Thyroid gland (tissue), 4 donors: ENCODE measurements around the gene CREBBP. TPM values are rescaled to one million over a fixed set of nuclear protein-coding genes. Genes with fewer than 3 reads are reported as not detected.
A peak's percentile ranks its signal among the peaks of the same experiment; 100 is the strongest.

Experiments used
- DNase-seq, 2 donors: peaks; one replicate each; pipeline ENCODE4 v3.0.0-alpha.2; 2019
- H3K27ac ChIP-seq, 3 donors: fragments of 200-600 bp; sonication (generic); 1 replicate in 2 of 3; 2 replicates in 1 of 3; pipeline ENCODE4 v1.5.1; 2016 to 2019; ENCODE audit warnings: mild to moderate bottlenecking in 1 of 3, moderate library complexity in 1 of 3
- H3K27me3 ChIP-seq: fragments of 200-600 bp; sonication (generic); one replicate; pipeline ENCODE4 v1.5.1; 2019
- H3K36me3 ChIP-seq, 2 donors: fragments of 200-600 bp; sonication (generic); one replicate each; pipeline ENCODE4 v1.5.1; 2016 to 2019
- H3K4me1 ChIP-seq, 2 donors: fragments of 200-600 bp; sonication (generic); one replicate each; pipeline ENCODE4 v1.5.1; 2017 to 2019
- H3K4me3 ChIP-seq, 3 donors: fragments of 200-600 bp; sonication (generic); replicated peaks in 1 of 3; 1 replicate in 2 of 3; 2 replicates in 1 of 3; pipeline ENCODE4 v1.5.1; 2016; ENCODE audit warnings: mild to moderate bottlenecking in 1 of 3
- H3K9me3 ChIP-seq: fragments of 200-600 bp; sonication (generic); one replicate; pipeline ENCODE4 v1.5.1; 2017
- CTCF ChIP-seq, 6 experiments: fragments of 200-600 bp in 3 of 6; fragments of 450-650 bp in 3 of 6; sonication (generic) in 3 of 6; IDR thresholded peaks; one replicate each; pipeline ENCODE4 v1.5.1; 2016 to 2019; ENCODE audit warnings: antibody characterized with exemption in 6 of 6, mild to moderate bottlenecking in 2 of 6, inconsistent platforms in 1 of 6, moderate library complexity in 1 of 6
- POLR2A ChIP-seq, 2 donors: fragments of 450-650 bp; IDR thresholded peaks; one replicate each; pipeline ENCODE4 v1.6.1; 2017; ENCODE audit warnings: antibody characterized with exemption in 2 of 2, mild to moderate bottlenecking in 2 of 2, moderate library complexity in 1 of 2
- WGBS, 2 donors: methylation state at CpG; one replicate each; pipeline ENCODE4 v1.1.5; 2017; 5-methylcytosine and 5-hydroxymethylcytosine counted together
- intact Hi-C: fragments of 100-400 bp; cut with DNase I; formaldehyde crosslinking; loops from one replicate; pipeline ENCODE4 v1.15.1; 2023
- total RNA-seq, 4 donors: library from RNA; depleted of rRNA; stranded (reverse); fragments of >200 nt; gene quantifications; one replicate each; pipeline ENCODE4 v1.2.3, GENCODE V29; 2016

Gene CREBBP
- total RNA-seq, 4 donors from 2014 or later, result 52.5 to 157 (median 75.9) TPM

DNA sequence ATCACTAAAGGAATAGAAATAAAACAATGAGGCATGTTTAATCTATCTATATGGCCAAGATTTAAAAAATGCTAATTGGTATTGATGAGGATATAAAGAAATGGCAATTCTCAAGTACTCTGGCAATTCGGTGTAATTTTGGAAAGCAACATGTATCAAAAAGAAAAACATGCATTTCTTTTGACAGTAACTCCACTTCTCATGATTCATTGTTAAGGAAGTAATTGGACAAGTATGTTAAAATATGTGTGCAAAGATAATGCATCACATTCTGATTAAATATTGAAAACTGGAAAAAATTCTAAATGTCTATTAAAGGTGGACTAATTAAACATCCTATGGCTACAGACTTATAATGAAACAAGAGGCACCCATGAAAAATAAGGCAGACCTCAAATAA, 81.2 kb downstream of the CREBBP start:
- Histone ChIP-seq H3K27me3 (no peaks in the 10 kb centered on the region), H3K27ac (no peak overlapping the region), H3K4me1 (peaks cover 22 to 24% of the 10 kb centered on the region in 2 donors), H3K36me3 (no peaks in the 10 kb centered on the region), H3K9me3 (no peaks in the 10 kb centered on the region), H3K4me3 (no peak overlapping the region)
- TF ChIP-seq CTCF (IDR thresholded peaks at IDR 0.05) (no peak), POLR2A (IDR thresholded peaks at IDR 0.05) (no peak)
- intact Hi-C loops, result no loop called here
- DNase-seq, result no peak
- WGBS, 2 donors, result 73 to 83% methylated on average over 1 of the region's 1 CpG

DNA sequence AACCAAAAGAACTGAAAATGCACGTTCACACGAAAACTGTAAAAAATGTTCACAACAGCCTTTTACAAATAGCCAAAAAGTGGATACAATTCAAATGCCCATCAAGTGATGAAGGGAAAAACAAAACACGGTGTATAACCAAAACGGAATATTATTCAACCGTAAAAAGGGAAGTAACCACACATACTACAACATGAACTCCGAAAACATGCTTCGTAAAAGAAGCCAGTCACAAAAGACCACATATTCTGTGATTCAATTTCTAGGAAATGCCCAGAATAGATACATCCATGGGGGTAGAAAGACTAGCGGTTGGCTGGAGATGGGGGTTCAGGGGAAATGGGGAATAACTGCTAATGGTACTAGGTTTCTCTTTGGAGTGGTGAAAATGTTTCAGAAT, 81.7 kb downstream of the CREBBP start:
- no peaks in the 10 kb centered on the region for H3K9me3 ChIP-seq
- no peak overlapping the region for H3K27ac ChIP-seq
- peaks cover 24 to 27% of the 10 kb centered on the region in 2 donors for H3K4me1 ChIP-seq
- DNase-seq, result no peak
- no peak overlapping the region for H3K4me3 ChIP-seq
- intact Hi-C loops, result no loop called here
- no peaks in the 10 kb centered on the region for H3K27me3 ChIP-seq
- H3K36me3 ChIP-seq, result no peaks in the 10 kb centered on the region
- 91 to 92% methylated on average over 8 of the region's 8 CpGs for WGBS, 2 donors
- TF ChIP-seq POLR2A (IDR thresholded peaks at IDR 0.05) (no peak), CTCF (IDR thresholded peaks at IDR 0.05) (no peak)

DNA sequence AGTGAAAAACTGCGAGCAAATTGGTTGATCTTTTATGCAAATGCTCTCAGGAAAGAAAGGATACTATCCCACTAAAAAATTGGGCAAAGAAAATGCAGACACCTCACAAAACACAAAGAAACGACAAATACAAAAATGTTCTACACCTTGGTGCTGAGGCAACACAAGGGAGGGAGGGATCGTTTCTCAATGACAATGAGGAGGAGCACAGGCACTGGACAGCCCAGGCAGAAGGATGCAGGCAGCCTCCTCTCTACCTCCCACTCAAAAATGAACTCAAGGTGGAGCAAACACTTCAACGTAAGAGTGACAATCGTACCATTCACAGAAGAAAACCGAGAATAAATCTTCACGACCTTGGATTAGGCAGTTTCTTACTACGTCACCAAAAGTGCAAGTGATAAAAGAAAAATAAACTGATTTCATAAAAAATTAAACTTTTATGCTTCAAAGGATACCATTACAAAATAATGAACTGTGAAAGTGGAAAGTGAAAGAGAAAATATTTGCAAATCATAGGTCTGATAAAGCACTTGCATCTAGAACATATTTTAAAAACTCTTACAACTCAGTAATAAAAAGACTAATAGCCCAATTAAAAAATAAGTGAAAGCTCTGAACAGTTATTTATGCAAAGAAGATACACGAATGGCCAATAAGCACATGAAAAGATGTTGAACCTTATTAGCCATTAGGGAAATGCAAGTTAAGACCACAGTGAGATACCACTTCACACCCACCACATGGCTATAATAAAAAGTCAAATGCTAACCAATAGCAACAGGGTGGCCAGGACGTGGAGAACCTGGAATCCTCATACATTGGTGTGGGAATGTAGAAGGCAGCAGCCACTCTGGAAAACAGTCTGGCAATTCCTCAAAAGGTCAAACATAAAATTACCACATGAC, 82.4 kb downstream of the CREBBP start:
- Histone ChIP-seq H3K36me3 (no peaks in the 10 kb centered on the region), H3K9me3 (no peaks in the 10 kb centered on the region), H3K27ac (no peak overlapping the region), H3K4me1 (peaks cover 27 to 32% of the 10 kb centered on the region in 2 donors), H3K27me3 (no peaks in the 10 kb centered on the region), H3K4me3 (no peak overlapping the region)
- 38 to 42% methylated on average over 10 of the region's 10 CpGs for WGBS, 2 donors
- no peak for TF ChIP-seq CTCF (IDR thresholded peaks at IDR 0.05)
- intact Hi-C loops, result no loop called here
- DNase-seq, result peak in 1 of 2 donors; percentile 35

- Histone ChIP-seq H3K36me3 (peaks cover 4 to 6% of the 10 kb centered on the region in 2 donors), H3K4me1 (peaks cover 27 to 36% of the 10 kb centered on the region in 2 donors), H3K4me3 (no peak overlapping the region), H3K9me3 (no peaks in the 10 kb centered on the region), H3K27ac (no peak overlapping the region), H3K27me3 (no peaks in the 10 kb centered on the region)
- no peak for DNase-seq
- TF ChIP-seq POLR2A (IDR thresholded peaks at IDR 0.05) (no peak), CTCF (IDR thresholded peaks at IDR 0.05) (no peak)
- 40 to 49% methylated on average over 1 of the region's 1 CpG for WGBS, 2 donors
- intact Hi-C loops, result no loop called here
These were observed 83.0 kb downstream of the CREBBP start for GRCh38 chr16:3797473-3797872.

- no peaks in the 10 kb centered on the region for H3K27me3 ChIP-seq
- H3K4me1 ChIP-seq, result peaks cover 25 to 30% of the 10 kb centered on the region in 2 donors
- peak; percentile 19 to 34 for DNase-seq
- no peak overlapping the region for H3K4me3 ChIP-seq
- no peak for TF ChIP-seq CTCF (IDR thresholded peaks at IDR 0.05)
- no peak for TF ChIP-seq POLR2A (IDR thresholded peaks at IDR 0.05)
- WGBS, 2 donors, result 65 to 73% methylated on average over 16 of the region's 16 CpGs
- H3K36me3 ChIP-seq, result peaks cover 26 to 27% of the 10 kb centered on the region in 2 donors
- H3K9me3 ChIP-seq, result no peaks in the 10 kb centered on the region
- no peak overlapping the region for H3K27ac ChIP-seq
- intact Hi-C loops, result no loop called here
These were observed 87.3 kb downstream of the CREBBP start for GRCh38 chr16:3793161-3793576.
